ENCODE measurements around the gene KCNMA1.
"Not testable (repeated sequence)": the region's sequence is repeated elsewhere in the genome, so short reads cannot be mapped to it uniquely, and the experiment has no call there.

The KCNMA1 gene

DNA sequence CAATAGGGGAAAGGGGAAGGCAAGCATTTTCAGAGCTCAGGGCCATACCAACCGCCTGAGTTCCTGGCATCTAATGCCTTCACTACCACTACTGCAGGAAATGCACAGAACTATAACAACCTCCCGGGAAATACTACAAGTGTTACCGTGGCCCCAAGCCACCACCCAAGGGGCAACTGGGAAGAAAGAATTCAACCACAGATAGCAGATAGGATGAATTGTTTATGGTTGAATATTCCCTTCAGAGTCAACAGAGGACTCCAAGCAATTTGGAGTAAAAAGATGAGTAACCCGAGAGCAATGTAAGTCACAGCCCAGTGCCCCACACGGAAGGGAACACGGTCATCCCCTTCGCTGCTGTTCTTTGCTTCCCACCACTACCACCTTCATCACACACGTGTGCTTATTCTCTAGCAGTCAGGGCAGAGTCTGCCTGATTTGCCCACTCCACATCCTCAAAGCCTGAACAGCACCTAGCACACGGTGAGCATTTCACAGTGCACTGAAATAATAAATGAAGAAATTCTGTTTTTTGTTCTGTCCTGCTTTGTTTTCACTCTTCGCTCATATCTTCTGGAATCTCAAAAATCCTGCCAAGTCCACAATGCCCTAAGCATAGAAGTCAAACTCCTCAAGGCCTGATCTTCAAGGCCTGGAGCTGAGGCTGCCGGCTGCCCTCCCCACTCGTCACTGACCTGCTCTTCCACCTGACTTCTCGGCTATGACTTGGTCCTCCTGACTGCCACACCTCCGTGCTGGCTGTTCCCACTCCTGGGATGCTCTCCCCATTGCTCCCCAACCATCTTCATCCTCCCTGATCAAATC lies 221.1 kb downstream of the KCNMA1 start:
- no peak for DNase-seq (ENCODE audit: low spot score)

GRCh38 chr10:77415313-77415960 lies 222.2 kb downstream of the KCNMA1 start:
- DNase-seq (ENCODE audit: low spot score): no peak

DNA sequence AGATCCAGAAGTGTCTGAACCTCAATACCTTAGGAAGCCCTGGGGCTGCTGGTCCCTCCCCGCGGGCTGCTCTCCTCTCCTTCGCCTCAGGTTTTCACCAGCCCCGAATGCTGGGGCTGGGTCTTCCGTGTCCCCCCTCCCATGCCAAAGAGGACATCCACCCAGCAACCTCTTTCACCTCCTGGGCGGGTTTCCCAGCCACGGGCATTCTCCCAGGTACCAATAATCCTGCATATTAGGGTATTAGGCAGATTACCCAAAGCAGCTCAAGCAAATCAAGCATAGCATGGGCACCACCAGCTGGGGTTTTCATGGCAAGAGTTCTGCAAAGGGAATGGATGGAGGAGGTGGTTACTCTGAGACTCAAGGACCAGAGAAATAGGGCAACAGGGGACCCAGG lies 224.4 kb downstream of the KCNMA1 start:
- DNase-seq (ENCODE audit: low spot score): no peak

DNA sequence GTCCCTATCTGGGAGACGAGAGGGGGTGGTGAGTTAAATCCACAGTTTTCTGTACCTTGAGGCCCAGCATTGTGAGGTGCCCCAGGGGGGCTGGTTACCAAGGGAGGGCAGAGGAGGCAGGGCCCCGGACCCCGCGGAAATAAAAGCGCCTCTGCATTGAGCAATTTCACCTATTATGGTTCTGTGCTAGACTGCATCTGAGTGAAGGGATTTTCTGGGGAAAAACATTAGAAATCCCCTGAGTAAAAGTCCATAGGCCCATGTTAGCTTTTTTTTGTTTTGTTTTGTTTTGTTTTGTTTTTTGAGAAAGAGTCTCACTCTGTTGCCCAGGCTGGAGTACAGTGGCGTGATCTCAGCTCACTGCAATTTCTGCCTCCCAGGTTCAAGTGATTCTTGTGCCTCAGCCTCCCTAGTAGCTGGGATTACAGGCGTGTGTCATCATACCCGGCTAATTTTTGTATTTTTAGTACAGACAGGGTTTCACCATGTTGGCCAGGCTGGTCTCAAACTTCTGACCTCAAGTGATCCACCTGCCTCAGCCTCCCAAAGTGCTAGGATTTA lies 225.0 kb downstream of the KCNMA1 start:
- not testable (repeated sequence) for DNase-seq (ENCODE audit: low spot score)

GRCh38 chr10:77411805-77412204 lies 225.8 kb downstream of the KCNMA1 start:
- no peak for DNase-seq (ENCODE audit: low spot score)

GRCh38 chr10:77410523-77410922 lies 227.1 kb downstream of the KCNMA1 start:
- DNase-seq (ENCODE audit: low spot score): no peak

GRCh38 chr10:77409697-77410471 lies 227.7 kb downstream of the KCNMA1 start:
- DNase-seq (ENCODE audit: low spot score): no peak

DNA sequence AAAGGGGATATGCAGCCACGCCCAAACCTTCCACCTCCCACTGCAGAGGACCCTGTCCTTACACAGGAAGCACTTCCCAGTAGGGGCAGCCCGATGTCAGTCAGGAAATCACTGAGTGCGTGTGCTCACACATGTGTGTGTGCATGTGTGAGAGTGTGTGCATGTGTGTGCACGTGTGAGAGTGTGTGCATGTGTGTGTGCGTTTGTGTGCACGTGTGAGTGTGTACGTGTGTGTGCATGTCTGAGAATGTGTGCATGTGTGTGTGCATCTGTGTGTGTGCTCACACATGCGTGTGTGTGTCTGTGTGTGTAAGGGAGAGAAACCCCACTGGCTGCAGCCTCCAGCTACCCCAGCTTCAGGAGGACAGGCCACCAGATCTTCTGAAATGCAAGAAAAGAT lies 229.3 kb downstream of the KCNMA1 start:
- DNase-seq (ENCODE audit: low spot score): no peak

GRCh38 chr10:77406764-77407430 lies 230.7 kb downstream of the KCNMA1 start:
- DNase-seq (ENCODE audit: low spot score): no peak

GRCh38 chr10:77405771-77406241 lies 231.8 kb downstream of the KCNMA1 start:
- no peak for DNase-seq (ENCODE audit: low spot score)

GRCh38 chr10:77404810-77405209 lies 232.8 kb downstream of the KCNMA1 start:
- no peak for DNase-seq (ENCODE audit: low spot score)

DNA sequence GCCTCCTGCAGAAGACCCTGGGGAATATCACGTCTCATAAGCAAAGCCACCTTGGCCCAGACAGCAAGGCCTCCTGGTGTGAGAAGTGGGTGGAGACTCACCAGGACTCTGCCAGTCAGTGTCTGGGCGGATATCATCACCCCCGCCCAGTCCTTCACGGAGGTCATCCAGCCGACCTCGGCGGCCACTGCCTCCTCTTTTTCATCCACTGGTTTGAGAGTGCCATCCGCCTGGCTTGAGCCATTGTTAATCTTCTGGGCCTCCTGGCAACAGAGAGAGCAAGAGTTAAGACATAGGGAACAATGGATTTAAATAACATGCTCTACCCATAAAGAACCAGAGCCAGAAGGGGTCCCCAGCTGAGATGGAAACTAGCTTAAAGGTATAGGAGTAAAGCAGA lies 233.8 kb downstream of the KCNMA1 start:
- no peak for DNase-seq (ENCODE audit: low spot score)

- DNase-seq (ENCODE audit: low spot score): no peak
These were observed 235.9 kb downstream of the KCNMA1 start for GRCh38 chr10:77401683-77402082.

GRCh38 chr10:77400033-77400432 lies 237.6 kb downstream of the KCNMA1 start:
- no peak for DNase-seq (ENCODE audit: low spot score)

GRCh38 chr10:77398986-77399755 lies 238.4 kb downstream of the KCNMA1 start:
- DNase-seq (ENCODE audit: low spot score): no peak

- no peak for DNase-seq (ENCODE audit: low spot score)
These were observed 239.1 kb downstream of the KCNMA1 start for GRCh38 chr10:77398558-77398957.

GRCh38 chr10:77397103-77397502 lies 240.5 kb downstream of the KCNMA1 start:
- DNase-seq (ENCODE audit: low spot score): no peak

GRCh38 chr10:77396290-77396689 lies 241.3 kb downstream of the KCNMA1 start:
- DNase-seq (ENCODE audit: low spot score): no peak

DNA sequence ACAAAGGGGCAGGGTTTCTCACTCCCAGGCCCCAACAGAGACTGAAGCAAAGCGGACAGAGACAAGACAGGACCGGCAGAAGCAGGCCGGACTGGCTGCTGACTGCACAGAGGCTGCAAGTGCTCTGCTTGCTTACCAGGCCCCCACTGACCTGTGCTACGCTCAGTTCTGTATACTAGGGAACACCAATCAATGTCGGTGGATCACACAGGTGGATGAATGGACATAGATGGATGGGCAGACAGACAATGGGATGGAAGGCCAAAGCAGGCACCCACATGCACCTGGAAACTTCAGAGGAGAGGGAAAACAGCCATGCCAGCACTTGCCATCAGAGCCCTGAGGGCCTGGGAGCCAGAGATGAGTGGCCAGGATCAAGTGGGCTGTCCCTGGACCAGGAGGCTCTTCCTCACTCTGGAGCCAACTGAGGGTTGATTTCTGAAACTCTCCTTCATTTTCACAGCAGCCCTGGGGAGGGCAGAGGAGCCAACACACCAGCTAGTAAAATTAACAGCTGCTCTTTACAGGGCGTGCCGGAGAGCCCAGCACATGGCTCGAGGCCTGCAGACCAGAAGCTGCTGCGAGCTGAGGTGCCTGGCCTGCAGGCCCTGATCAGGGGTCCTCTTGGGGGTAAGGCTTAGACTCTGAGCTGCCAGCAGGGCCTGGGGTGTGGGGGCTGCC lies 243.6 kb downstream of the KCNMA1 start:
- no peak for DNase-seq (ENCODE audit: low spot score)

GRCh38 chr10:77393411-77393810 lies 244.2 kb downstream of the KCNMA1 start:
- no peak for DNase-seq (ENCODE audit: low spot score)

All from pons (tissue), 1 donor.